GM23338 (cell line): ENCODE data around the gene ANKRD13C.

ENCODE experiments used
- CREB1 ChIP-seq: fragments of 250-450 bp; sonication (Bioruptor Pico); IDR thresholded peaks from 2 replicates; pipeline ENCODE4 v1.5.0; 2020; ENCODE audit warnings: low read depth, mild to moderate bottlenecking, moderate library complexity
- EZH2 ChIP-seq: fragments of 200-600 bp; sonication (generic); IDR thresholded peaks from one replicate; pipeline ENCODE4 v1.8.0; 2017; ENCODE audit warnings: antibody characterized with exemption, mild to moderate bottlenecking, low read depth; ENCODE audit not compliant: unreplicated experiment
- EZH2phosphoT487 ChIP-seq: fragments of 200-600 bp; sonication (generic); IDR thresholded peaks from one replicate; pipeline ENCODE4 v1.8.1; 2018; ENCODE audit warnings: antibody characterized with exemption; ENCODE audit not compliant: unreplicated experiment
- JUNB ChIP-seq: IDR thresholded peaks from one replicate; pipeline ENCODE4 v1.6.1; 2016; ENCODE audit warnings: antibody characterized with exemption; ENCODE audit not compliant: unreplicated experiment
- NANOG ChIP-seq: IDR thresholded peaks from 2 replicates; pipeline ENCODE4 v1.6.1; 2016; ENCODE audit warnings: antibody characterized with exemption, borderline replicate concordance
- POLR2AphosphoS5 ChIP-seq: IDR thresholded peaks from 2 replicates; pipeline ENCODE4 v1.6.1; 2016; ENCODE audit warnings: antibody characterized with exemption, low read depth
- STAT1 ChIP-seq: IDR thresholded peaks from one replicate; pipeline ENCODE4 v1.6.1; 2016; ENCODE audit warnings: antibody characterized with exemption; ENCODE audit not compliant: unreplicated experiment
- ZNF114 ChIP-seq: fragments of 250-450 bp; sonication (Bioruptor Pico); IDR thresholded peaks from 2 replicates; pipeline ENCODE4 v1.5.0; 2020; ENCODE audit warnings: mild to moderate bottlenecking, moderate library complexity
- ZNF462 ChIP-seq: fragments of 250-450 bp; sonication (Bioruptor Pico); IDR thresholded peaks from 2 replicates; pipeline ENCODE4 v1.5.0; 2020; ENCODE audit warnings: mild to moderate bottlenecking, moderate library complexity
- TF ChIP-seq, protein P1 (sequence below), 2 experiments: fragments of 200-600 bp in 1 of 2; sonication (generic) in 1 of 2; conservative IDR thresholded peaks; 2 replicates each; pipeline versions ENCODE4 v1.5.1 to v1.6.1; 2016 to 2017; ENCODE audit warnings: antibody characterized with exemption in 2 of 2, low read depth in 2 of 2, mild to moderate bottlenecking in 2 of 2, moderate library complexity in 1 of 2
- TF ChIP-seq, protein P2 (sequence below): IDR thresholded peaks from one replicate; pipeline ENCODE4 v1.6.1; 2018; ENCODE audit warnings: antibody characterized with exemption; ENCODE audit not compliant: unreplicated experiment
- TF ChIP-seq, protein P3 (sequence below): IDR thresholded peaks from 2 replicates; pipeline ENCODE4 v1.6.1; 2016; ENCODE audit warnings: antibody characterized with exemption

- TF ChIP-seq, protein P1, sequence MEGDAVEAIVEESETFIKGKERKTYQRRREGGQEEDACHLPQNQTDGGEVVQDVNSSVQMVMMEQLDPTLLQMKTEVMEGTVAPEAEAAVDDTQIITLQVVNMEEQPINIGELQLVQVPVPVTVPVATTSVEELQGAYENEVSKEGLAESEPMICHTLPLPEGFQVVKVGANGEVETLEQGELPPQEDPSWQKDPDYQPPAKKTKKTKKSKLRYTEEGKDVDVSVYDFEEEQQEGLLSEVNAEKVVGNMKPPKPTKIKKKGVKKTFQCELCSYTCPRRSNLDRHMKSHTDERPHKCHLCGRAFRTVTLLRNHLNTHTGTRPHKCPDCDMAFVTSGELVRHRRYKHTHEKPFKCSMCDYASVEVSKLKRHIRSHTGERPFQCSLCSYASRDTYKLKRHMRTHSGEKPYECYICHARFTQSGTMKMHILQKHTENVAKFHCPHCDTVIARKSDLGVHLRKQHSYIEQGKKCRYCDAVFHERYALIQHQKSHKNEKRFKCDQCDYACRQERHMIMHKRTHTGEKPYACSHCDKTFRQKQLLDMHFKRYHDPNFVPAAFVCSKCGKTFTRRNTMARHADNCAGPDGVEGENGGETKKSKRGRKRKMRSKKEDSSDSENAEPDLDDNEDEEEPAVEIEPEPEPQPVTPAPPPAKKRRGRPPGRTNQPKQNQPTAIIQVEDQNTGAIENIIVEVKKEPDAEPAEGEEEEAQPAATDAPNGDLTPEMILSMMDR (conservative IDR thresholded peaks at IDR 0.05; ENCODE audit: low read depth in 2 of 2) = no peak
- TF ChIP-seq EZH2 = no peak
- no peak for TF ChIP-seq POLR2AphosphoS5
- TF ChIP-seq, protein P2, sequence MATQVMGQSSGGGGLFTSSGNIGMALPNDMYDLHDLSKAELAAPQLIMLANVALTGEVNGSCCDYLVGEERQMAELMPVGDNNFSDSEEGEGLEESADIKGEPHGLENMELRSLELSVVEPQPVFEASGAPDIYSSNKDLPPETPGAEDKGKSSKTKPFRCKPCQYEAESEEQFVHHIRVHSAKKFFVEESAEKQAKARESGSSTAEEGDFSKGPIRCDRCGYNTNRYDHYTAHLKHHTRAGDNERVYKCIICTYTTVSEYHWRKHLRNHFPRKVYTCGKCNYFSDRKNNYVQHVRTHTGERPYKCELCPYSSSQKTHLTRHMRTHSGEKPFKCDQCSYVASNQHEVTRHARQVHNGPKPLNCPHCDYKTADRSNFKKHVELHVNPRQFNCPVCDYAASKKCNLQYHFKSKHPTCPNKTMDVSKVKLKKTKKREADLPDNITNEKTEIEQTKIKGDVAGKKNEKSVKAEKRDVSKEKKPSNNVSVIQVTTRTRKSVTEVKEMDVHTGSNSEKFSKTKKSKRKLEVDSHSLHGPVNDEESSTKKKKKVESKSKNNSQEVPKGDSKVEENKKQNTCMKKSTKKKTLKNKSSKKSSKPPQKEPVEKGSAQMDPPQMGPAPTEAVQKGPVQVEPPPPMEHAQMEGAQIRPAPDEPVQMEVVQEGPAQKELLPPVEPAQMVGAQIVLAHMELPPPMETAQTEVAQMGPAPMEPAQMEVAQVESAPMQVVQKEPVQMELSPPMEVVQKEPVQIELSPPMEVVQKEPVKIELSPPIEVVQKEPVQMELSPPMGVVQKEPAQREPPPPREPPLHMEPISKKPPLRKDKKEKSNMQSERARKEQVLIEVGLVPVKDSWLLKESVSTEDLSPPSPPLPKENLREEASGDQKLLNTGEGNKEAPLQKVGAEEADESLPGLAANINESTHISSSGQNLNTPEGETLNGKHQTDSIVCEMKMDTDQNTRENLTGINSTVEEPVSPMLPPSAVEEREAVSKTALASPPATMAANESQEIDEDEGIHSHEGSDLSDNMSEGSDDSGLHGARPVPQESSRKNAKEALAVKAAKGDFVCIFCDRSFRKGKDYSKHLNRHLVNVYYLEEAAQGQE = no peak
- TF ChIP-seq ZNF114 (CRISPR knock-in tag) = no peak
- no peak for TF ChIP-seq JUNB
- no peak for TF ChIP-seq NANOG
- no peak for TF ChIP-seq CREB1 (CRISPR knock-in tag)
- TF ChIP-seq EZH2phosphoT487 = no peak
- no peak for TF ChIP-seq ZNF462 (CRISPR knock-in tag)
- no peak for TF ChIP-seq STAT1
- TF ChIP-seq, protein P3, sequence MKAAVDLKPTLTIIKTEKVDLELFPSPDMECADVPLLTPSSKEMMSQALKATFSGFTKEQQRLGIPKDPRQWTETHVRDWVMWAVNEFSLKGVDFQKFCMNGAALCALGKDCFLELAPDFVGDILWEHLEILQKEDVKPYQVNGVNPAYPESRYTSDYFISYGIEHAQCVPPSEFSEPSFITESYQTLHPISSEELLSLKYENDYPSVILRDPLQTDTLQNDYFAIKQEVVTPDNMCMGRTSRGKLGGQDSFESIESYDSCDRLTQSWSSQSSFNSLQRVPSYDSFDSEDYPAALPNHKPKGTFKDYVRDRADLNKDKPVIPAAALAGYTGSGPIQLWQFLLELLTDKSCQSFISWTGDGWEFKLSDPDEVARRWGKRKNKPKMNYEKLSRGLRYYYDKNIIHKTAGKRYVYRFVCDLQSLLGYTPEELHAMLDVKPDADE = no peak
These were observed 33.0 kb upstream of the ANKRD13C start for GRCh38 chr1:70387507-70387906.
